WTC11 (cell line): Measurements from ENCODE around the gene IGFBPL1. TPM values are rescaled to one million over a fixed set of nuclear protein-coding genes. Genes with fewer than 3 reads are reported as not detected.

Experiments used
- ATAC-seq: fragments of 200-7000 bp; cut with Tn5 transposase; 2 replicates; pipeline ENCODE4 v1.10.0; 2021; ENCODE audit warnings: mild to moderate bottlenecking, moderate library complexity
- CTCF ChIA-PET: fragments of 300-600 bp; sonication (Branson Sonifier 250); formaldehyde crosslinking; loops from one replicate; lab custom pipeline; 2021; ENCODE audit warnings: antibody characterized with exemption; lab: Charles Lee
- POLR2A ChIA-PET: fragments of 350-600 bp; sonication (Branson Sonifier 250); formaldehyde crosslinking; loops from one replicate; lab custom pipeline; 2021; ENCODE audit warnings: antibody characterized with exemption; lab: Charles Lee
- DNase-seq: peaks from one replicate; pipeline ENCODE4 v3.0.0; 2021; ENCODE audit warnings: low spot score
- H3K27ac Mint-ChIP-seq: 2 replicates; pipeline ENCODE4 v1.8.0; 2021; ENCODE audit warnings: mixed read lengths
- H3K27me3 Mint-ChIP-seq: 2 replicates; pipeline ENCODE4 v1.8.0; 2021; ENCODE audit warnings: low read depth, mild to moderate bottlenecking, moderate library complexity, mixed read lengths
- H3K36me3 Mint-ChIP-seq: 2 replicates; pipeline ENCODE4 v1.8.0; 2021; ENCODE audit warnings: mixed read lengths
- H3K4me1 Mint-ChIP-seq: 2 replicates; pipeline ENCODE4 v1.8.0; 2022; ENCODE audit warnings: mixed read lengths
- H3K4me3 Mint-ChIP-seq: 2 replicates; pipeline ENCODE4 v1.8.0; 2021; ENCODE audit warnings: mild to moderate bottlenecking, moderate library complexity, mixed read lengths
- H3K9me3 Mint-ChIP-seq: 2 replicates; pipeline ENCODE4 v1.8.0; 2021; ENCODE audit warnings: mixed read lengths
- ARID4B ChIP-seq: sonication (generic); formaldehyde crosslinking; IDR thresholded peaks from 2 replicates; pipeline ENCODE4 v1.8.0; 2023; ENCODE audit warnings: missing genetic modification reagents, mild to moderate bottlenecking, borderline replicate concordance
- ATF1 ChIP-seq: sonication (generic); formaldehyde crosslinking; IDR thresholded peaks from 2 replicates; pipeline ENCODE4 v1.8.1; 2023; ENCODE audit warnings: mild to moderate bottlenecking, moderate library complexity, missing genetic modification reagents
- ATF2 ChIP-seq: sonication (generic); formaldehyde crosslinking; IDR thresholded peaks from 2 replicates; pipeline ENCODE4 v1.8.1; 2022; ENCODE audit warnings: low read depth, missing genetic modification reagents, borderline replicate concordance
- ATF3 ChIP-seq: sonication (generic); formaldehyde crosslinking; conservative IDR thresholded peaks from 2 replicates; pipeline ENCODE4 v1.8.1; 2022; ENCODE audit warnings: mild to moderate bottlenecking, missing genetic modification reagents
- CBFB ChIP-seq: sonication (generic); formaldehyde crosslinking; IDR thresholded peaks from 2 replicates; pipeline ENCODE4 v1.8.1; 2022; ENCODE audit warnings: mild to moderate bottlenecking, low read depth, missing genetic modification reagents
- CREM ChIP-seq: sonication (generic); formaldehyde crosslinking; IDR thresholded peaks from 2 replicates; pipeline ENCODE4 v1.8.1; 2022; ENCODE audit warnings: mild to moderate bottlenecking, missing genetic modification reagents, moderate library complexity
- E2F1 ChIP-seq: sonication (generic); formaldehyde crosslinking; IDR thresholded peaks from 2 replicates; pipeline ENCODE4 v1.8.0; 2022; ENCODE audit warnings: mild to moderate bottlenecking, missing genetic modification reagents
- EMX1 ChIP-seq: fragments of 250-450 bp; sonication (Bioruptor Pico); IDR thresholded peaks from 2 replicates; pipeline ENCODE4 v1.8.0; 2021; ENCODE audit warnings: mild to moderate bottlenecking
- ERG ChIP-seq: fragments of 250-450 bp; sonication (Bioruptor Pico); IDR thresholded peaks from 2 replicates; pipeline ENCODE4 v1.8.0; 2021; ENCODE audit warnings: mild to moderate bottlenecking
- HMGA2 ChIP-seq: fragments of 250-450 bp; sonication (Bioruptor Pico); IDR thresholded peaks from 2 replicates; pipeline ENCODE4 v1.4.0; 2021; ENCODE audit warnings: mild to moderate bottlenecking, moderate library complexity
- JUN ChIP-seq: sonication (generic); formaldehyde crosslinking; IDR thresholded peaks from 2 replicates; pipeline ENCODE4 v1.8.0; 2023; ENCODE audit warnings: mild to moderate bottlenecking, missing genetic modification reagents
- KAT7 ChIP-seq: sonication (generic); formaldehyde crosslinking; IDR thresholded peaks from 2 replicates; pipeline ENCODE4 v1.8.1; 2023; ENCODE audit warnings: missing genetic modification reagents, mild to moderate bottlenecking, borderline replicate concordance
- MAX ChIP-seq: sonication (generic); formaldehyde crosslinking; IDR thresholded peaks from 2 replicates; pipeline ENCODE4 v1.8.0; 2022; ENCODE audit warnings: mild to moderate bottlenecking, missing genetic modification reagents
- NFYB ChIP-seq: sonication (generic); formaldehyde crosslinking; conservative IDR thresholded peaks from 2 replicates; pipeline ENCODE4 v1.8.0; 2022; ENCODE audit warnings: low read depth, missing genetic modification reagents
- NR3C1 ChIP-seq: sonication (generic); formaldehyde crosslinking; conservative IDR thresholded peaks from 2 replicates; pipeline ENCODE4 v1.8.1; 2023; ENCODE audit warnings: low read depth, mild to moderate bottlenecking, missing genetic modification reagents
- OVOL2 ChIP-seq: fragments of 250-450 bp; sonication (Bioruptor Pico); IDR thresholded peaks from 2 replicates; pipeline ENCODE4 v1.9.0; 2021; ENCODE audit warnings: mild to moderate bottlenecking, borderline replicate concordance
- PRRX2 ChIP-seq: fragments of 250-450 bp; sonication (Bioruptor Pico); IDR thresholded peaks from 2 replicates; pipeline ENCODE4 v1.8.0; 2021; ENCODE audit warnings: mild to moderate bottlenecking
- SMAD4 ChIP-seq: sonication (generic); formaldehyde crosslinking; IDR thresholded peaks from 2 replicates; pipeline ENCODE4 v1.8.0; 2022; ENCODE audit warnings: mild to moderate bottlenecking, missing genetic modification reagents
- TEAD1 ChIP-seq: sonication (generic); formaldehyde crosslinking; IDR thresholded peaks from 2 replicates; pipeline ENCODE4 v1.8.0; 2022; ENCODE audit warnings: mild to moderate bottlenecking, missing genetic modification reagents
- TEAD4 ChIP-seq: sonication (generic); formaldehyde crosslinking; IDR thresholded peaks from 2 replicates; pipeline ENCODE4 v1.8.0; 2022; ENCODE audit warnings: mild to moderate bottlenecking, missing genetic modification reagents
- USF2 ChIP-seq: sonication (generic); formaldehyde crosslinking; IDR thresholded peaks from 2 replicates; pipeline ENCODE4 v1.8.1; 2023; ENCODE audit warnings: mild to moderate bottlenecking, missing genetic modification reagents, moderate library complexity
- ZBTB21 ChIP-seq: sonication (generic); formaldehyde crosslinking; IDR thresholded peaks from 2 replicates; pipeline ENCODE4 v1.8.1; 2023; ENCODE audit warnings: mild to moderate bottlenecking, missing genetic modification reagents, borderline replicate concordance
- ZMAT4 ChIP-seq: fragments of 250-450 bp; sonication (Bioruptor Pico); IDR thresholded peaks from 2 replicates; pipeline ENCODE4 v1.9.0; 2021; ENCODE audit warnings: mild to moderate bottlenecking
- ZNF121 ChIP-seq: sonication (generic); formaldehyde crosslinking; IDR thresholded peaks from 2 replicates; pipeline ENCODE4 v1.8.0; 2023; ENCODE audit warnings: missing genetic modification reagents
- ZNF232 ChIP-seq: sonication (generic); formaldehyde crosslinking; IDR thresholded peaks from 2 replicates; pipeline ENCODE4 v1.8.0; 2022; ENCODE audit warnings: mild to moderate bottlenecking, missing genetic modification reagents
- ZNF512 ChIP-seq: sonication (generic); formaldehyde crosslinking; IDR thresholded peaks from 2 replicates; pipeline ENCODE4 v1.8.1; 2022; ENCODE audit warnings: missing genetic modification reagents, borderline replicate concordance
- total RNA-seq: library from RNA; stranded (reverse); gene quantifications from 3 replicates; pipeline ENCODE4 v1.2.3, GENCODE V29; 2021

Gene IGFBPL1
- total RNA-seq, 1 experiment from 2014 or later, result 36.7 TPM

- no peak for TF ChIP-seq ERG (CRISPR knock-in tag)
- TF ChIP-seq KAT7, result no peak
- no peak for TF ChIP-seq EMX1 (CRISPR knock-in tag)
- no peak for TF ChIP-seq PRRX2 (CRISPR knock-in tag)
- no peak for TF ChIP-seq ZNF121
- TF ChIP-seq MAX (CRISPR knock-in tag), result no peak
- no peak for TF ChIP-seq ZBTB21 (CRISPR knock-in tag)
- no peak for TF ChIP-seq OVOL2 (CRISPR knock-in tag)
Observed at GRCh38 chr9:38408719-38409118, 15.5 kb downstream of the IGFBPL1 start (continued).

- Mint-ChIP-seq H3K9me3 (no peaks in the 10 kb centered on the region), H3K4me1 (0 out of 2 replicates have a peak, but pooled peaks cover 4% of the 10 kb centered on the region), H3K36me3 (peaks cover 4% of the 10 kb centered on the region; the same call in 1 of the 2 replicates), H3K4me3 (no peak overlapping the region), H3K27ac (no peak overlapping the region), H3K27me3 (no peaks in the 10 kb centered on the region)
- TF ChIP-seq CBFB (CRISPR knock-in tag) (no peak), SMAD4 (no peak), NR3C1 (CRISPR knock-in tag) (no peak), ATF1 (CRISPR knock-in tag) (no peak), HMGA2 (CRISPR knock-in tag) (no peak), JUN (no peak), TEAD1 (CRISPR knock-in tag) (no peak), TEAD4 (CRISPR knock-in tag) (no peak), ZNF232 (CRISPR knock-in tag) (no peak), ZNF512 (CRISPR knock-in tag) (no peak), ATF2 (CRISPR knock-in tag) (no peak), ARID4B (no peak), NFYB (CRISPR knock-in tag) (no peak), USF2 (CRISPR knock-in tag) (no peak), CREM (CRISPR knock-in tag) (no peak), ZMAT4 (no peak), E2F1 (no peak), ATF3 (no peak)
- POLR2A ChIA-PET, result interaction anchor here (0.6 kb wide), 1 partner anchor 337 kb away, joined by 10 read pairs; no protein-coding TSS in a partner anchor
- DNase-seq (no peak), ATAC-seq (no peak)
- CTCF ChIA-PET, result no interaction called here
Observed at GRCh38 chr9:38406476-38407186, 17.6 kb downstream of the IGFBPL1 start.
